Gastrocnemius medialis (tissue), 4 donors: ENCODE results near the gene EP300. TPM values are rescaled to one million over a fixed set of nuclear protein-coding genes. Genes with fewer than 3 reads are reported as not detected.

Source experiments
- ATAC-seq, 2 donors: fragments of 150-250 bp; one replicate each; pipeline ENCODE4 v1.9.1; 2016
- DNase-seq, 2 donors: peaks; one replicate each; pipeline ENCODE4 v3.0.0-alpha.2; 2019
- H3K27ac ChIP-seq, 4 donors: fragments of 200-600 bp; sonication (generic); 1 replicate in 1 of 4; 2 replicates in 3 of 4; pipeline ENCODE4 v1.5.1; 2016 to 2018; ENCODE audit warnings: mild to moderate bottlenecking in 2 of 4, moderate library complexity in 1 of 4
- H3K27me3 ChIP-seq, 3 donors: fragments of 200-600 bp; sonication (generic) in 2 of 3; 1 replicate in 1 of 3; 2 replicates in 2 of 3; pipeline versions ENCODE4 v1.5.1 to v1.6.0; 2016 to 2019; ENCODE audit warnings: mild to moderate bottlenecking in 1 of 3, moderate library complexity in 1 of 3
- H3K36me3 ChIP-seq, 2 donors: fragments of 200-600 bp; sonication (generic) in 1 of 2; one replicate each; pipeline ENCODE4 v1.5.1; 2017 to 2018
- H3K4me1 ChIP-seq, 2 donors: fragments of 200-600 bp; sonication (generic) in 1 of 2; one replicate each; pipeline ENCODE4 v1.5.1; 2016 to 2017; ENCODE audit warnings: mild to moderate bottlenecking in 2 of 2
- H3K4me3 ChIP-seq, 4 donors: fragments of 200-600 bp; sonication (generic) in 3 of 4; 1 replicate in 1 of 4; 2 replicates in 3 of 4; pipeline ENCODE4 v1.5.1; 2016 to 2019; ENCODE audit warnings: mild to moderate bottlenecking in 2 of 4
- H3K9me3 ChIP-seq, 3 donors: fragments of 200-600 bp; sonication (generic) in 2 of 3; 1 replicate in 1 of 3; 2 replicates in 2 of 3; pipeline ENCODE4 v1.5.1; 2016 to 2019
- POLR2A ChIP-seq, 2 donors: fragments of 450-650 bp; IDR thresholded peaks; one replicate each; pipeline ENCODE4 v1.6.1; 2017; ENCODE audit warnings: antibody characterized with exemption in 2 of 2, mild to moderate bottlenecking in 2 of 2, moderate library complexity in 2 of 2
- in situ Hi-C, 4 donors: fragments of 200-750 bp; cut with MboI; loops; one replicate each; pipeline versions ENCODE4 v1.15.0 to v1.8.0; 2017; ENCODE audit warnings: low sequenced_read_pairs in 4 of 4
- intact Hi-C: fragments of 100-400 bp; cut with DNase I; formaldehyde crosslinking; loops from one replicate; pipeline ENCODE4 v1.15.1; 2023; ENCODE audit warnings: low total_unique reads
- total RNA-seq, 4 donors: library from RNA; depleted of rRNA; stranded (reverse); fragments of >200 nt; gene quantifications; one replicate each; pipeline versions ENCODE4 v1.1.0 to v1.2.3, GENCODE V29; 2016
- TF ChIP-seq, protein P1 (sequence below), 5 experiments: fragments of 450-650 bp in 3 of 5; fragments of 200-600 bp in 2 of 5; sonication (generic) in 2 of 5; IDR thresholded peaks in 4 of 5; conservative IDR thresholded peaks in 1 of 5; 1 replicate in 4 of 5; 2 replicates in 1 of 5; pipeline ENCODE4 v1.5.1; 2016 to 2019; ENCODE audit warnings: antibody characterized with exemption in 5 of 5, mild to moderate bottlenecking in 3 of 5, moderate library complexity in 3 of 5

EP300 gene
- total RNA-seq, 4 donors from 2014 or later: 29.6 to 53.0 (median 38.0) TPM

- in situ Hi-C loops: no loop called here
- ATAC-seq: no peak
Observed at GRCh38 chr22:41094041-41094593, 1.7 kb downstream of the EP300 start.

GRCh38 chr22:41096391-41096790 lies 4.0 kb downstream of the EP300 start:
- H3K27me3 ChIP-seq: no peaks in the 10 kb centered on the region
- no peaks in the 10 kb centered on the region for H3K9me3 ChIP-seq
- peak overlapping the region in 1 of 4 donors; percentile 16 for H3K27ac ChIP-seq
- H3K4me3 ChIP-seq: no peak overlapping the region
- ATAC-seq (no peak), DNase-seq (no peak)
- in situ Hi-C loops: loop anchor here in 1 of 4 donors (5.0 kb wide), 1 partner anchor 139 kb away; no protein-coding TSS in a partner anchor
- TF ChIP-seq POLR2A (IDR thresholded peaks at IDR 0.05): no peak
- TF ChIP-seq, protein P1, sequence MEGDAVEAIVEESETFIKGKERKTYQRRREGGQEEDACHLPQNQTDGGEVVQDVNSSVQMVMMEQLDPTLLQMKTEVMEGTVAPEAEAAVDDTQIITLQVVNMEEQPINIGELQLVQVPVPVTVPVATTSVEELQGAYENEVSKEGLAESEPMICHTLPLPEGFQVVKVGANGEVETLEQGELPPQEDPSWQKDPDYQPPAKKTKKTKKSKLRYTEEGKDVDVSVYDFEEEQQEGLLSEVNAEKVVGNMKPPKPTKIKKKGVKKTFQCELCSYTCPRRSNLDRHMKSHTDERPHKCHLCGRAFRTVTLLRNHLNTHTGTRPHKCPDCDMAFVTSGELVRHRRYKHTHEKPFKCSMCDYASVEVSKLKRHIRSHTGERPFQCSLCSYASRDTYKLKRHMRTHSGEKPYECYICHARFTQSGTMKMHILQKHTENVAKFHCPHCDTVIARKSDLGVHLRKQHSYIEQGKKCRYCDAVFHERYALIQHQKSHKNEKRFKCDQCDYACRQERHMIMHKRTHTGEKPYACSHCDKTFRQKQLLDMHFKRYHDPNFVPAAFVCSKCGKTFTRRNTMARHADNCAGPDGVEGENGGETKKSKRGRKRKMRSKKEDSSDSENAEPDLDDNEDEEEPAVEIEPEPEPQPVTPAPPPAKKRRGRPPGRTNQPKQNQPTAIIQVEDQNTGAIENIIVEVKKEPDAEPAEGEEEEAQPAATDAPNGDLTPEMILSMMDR (IDR thresholded peaks at IDR 0.05 in 4 of 5, conservative IDR thresholded peaks at IDR 0.05 in 1 of 5): no peak
- H3K4me1 ChIP-seq: peaks cover 66 to 80% of the 10 kb centered on the region in 2 donors
- intact Hi-C loops: loop anchor here (10.0 kb wide), 1 partner anchor 978 kb away; the partner anchor contains the start of genes NAGA, PHETA2 and SMDT1
- H3K36me3 ChIP-seq: no peaks in the 10 kb centered on the region

More at GRCh38 chr22:41094041-41094593, 1.7 kb downstream of the EP300 start:
- no peaks in the 10 kb centered on the region for H3K9me3 ChIP-seq
- no peak for TF ChIP-seq POLR2A (IDR thresholded peaks at IDR 0.05)
- TF ChIP-seq, protein P1 (IDR thresholded peaks at IDR 0.05 in 4 of 5, conservative IDR thresholded peaks at IDR 0.05 in 1 of 5): no peak
- peak overlapping the region; percentile 98 to 100 (median 99) for H3K27ac ChIP-seq
- H3K36me3 ChIP-seq: no peaks in the 10 kb centered on the region
- no peak for DNase-seq
- no peaks in the 10 kb centered on the region for H3K27me3 ChIP-seq
- intact Hi-C loops: loop anchor here (5.0 to 10.0 kb wide), 4 partner anchors 88 to 981 kb away; partner anchors contain the start of genes NAGA, PHETA2, SMDT1 and SREBF2
- peak overlapping the region; percentile 76 to 97 (median 88) for H3K4me3 ChIP-seq
- peaks cover 43 to 63% of the 10 kb centered on the region in 2 donors for H3K4me1 ChIP-seq

DNA sequence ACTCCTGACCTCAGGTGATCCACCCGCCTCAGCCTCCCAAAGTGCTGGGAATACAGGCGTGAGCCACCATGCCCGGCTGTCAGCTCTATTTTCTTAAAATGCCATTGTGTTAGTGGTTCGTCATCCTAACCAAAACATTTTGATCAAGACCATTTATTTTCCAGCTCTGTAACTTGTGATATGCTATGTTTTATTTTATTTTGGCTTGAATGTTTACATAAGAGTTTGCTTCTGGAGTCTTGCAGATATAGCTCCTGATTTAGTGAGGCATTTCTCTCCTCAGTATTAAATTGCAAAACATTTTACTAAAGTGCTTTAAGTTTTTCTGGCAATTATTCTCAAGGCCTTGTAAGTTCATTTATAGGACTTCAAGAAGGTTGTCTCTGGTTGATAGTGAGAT lies 4.4 kb downstream of the EP300 start:
- DNase-seq: no peak
- H3K27ac ChIP-seq: no peak overlapping the region
- H3K9me3 ChIP-seq: no peaks in the 10 kb centered on the region
- H3K4me1 ChIP-seq: peaks cover 69 to 85% of the 10 kb centered on the region in 2 donors
- H3K27me3 ChIP-seq: no peaks in the 10 kb centered on the region
- ATAC-seq: no peak
- H3K4me3 ChIP-seq: no peak overlapping the region
- in situ Hi-C loops (loop anchor here in 1 of 4 donors (5.0 kb wide), 1 partner anchor 140 kb away; no protein-coding TSS in a partner anchor), intact Hi-C loops (loop anchor here (10.0 kb wide), 1 partner anchor 978 kb away; the partner anchor contains the start of genes NAGA, PHETA2 and SMDT1)
- TF ChIP-seq, protein P1 (IDR thresholded peaks at IDR 0.05 in 4 of 5, conservative IDR thresholded peaks at IDR 0.05 in 1 of 5): no peak
- TF ChIP-seq POLR2A (IDR thresholded peaks at IDR 0.05): no peak
- no peaks in the 10 kb centered on the region for H3K36me3 ChIP-seq

DNA sequence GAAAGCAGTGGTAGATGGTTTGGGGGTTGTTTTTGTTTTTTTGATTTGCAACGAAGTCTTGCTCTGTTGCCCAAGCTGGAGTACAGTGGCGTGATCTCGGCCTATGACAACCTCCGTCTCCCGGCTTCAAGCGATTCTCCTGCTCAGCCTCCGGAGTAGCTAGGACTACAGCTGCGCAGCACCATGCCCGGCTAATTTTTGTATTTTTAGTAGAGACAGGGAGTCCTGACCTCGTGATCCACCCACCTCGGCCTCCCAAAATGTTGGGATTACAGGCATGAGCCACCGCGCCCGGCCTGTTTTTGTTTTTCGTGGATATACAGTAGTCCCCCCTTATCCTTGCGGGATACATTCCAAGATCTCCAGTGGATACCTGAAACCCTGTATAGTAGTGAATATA lies 6.6 kb downstream of the EP300 start:
- no peaks in the 10 kb centered on the region for H3K27me3 ChIP-seq
- TF ChIP-seq, protein P1 (IDR thresholded peaks at IDR 0.05 in 4 of 5, conservative IDR thresholded peaks at IDR 0.05 in 1 of 5): no peak
- no peak for TF ChIP-seq POLR2A (IDR thresholded peaks at IDR 0.05)
- DNase-seq: no peak
- H3K27ac ChIP-seq: peak overlapping the region in 3 of 4 donors; percentile 5 to 46 (median 41)
- H3K9me3 ChIP-seq: no peaks in the 10 kb centered on the region
- H3K4me3 ChIP-seq: no peak overlapping the region
- H3K36me3 ChIP-seq: no peaks in the 10 kb centered on the region
- intact Hi-C loops (loop anchor here (10.0 kb wide), 1 partner anchor 976 kb away; the partner anchor contains the start of genes NAGA, PHETA2 and SMDT1), in situ Hi-C loops (loop anchor here in 1 of 4 donors (5.0 kb wide), 1 partner anchor 142 kb away; no protein-coding TSS in a partner anchor)
- peak in 1 of 2 donors; percentile 33 for ATAC-seq
- peaks cover 79 to 96% of the 10 kb centered on the region in 2 donors for H3K4me1 ChIP-seq
